Activated CD4-positive, alpha-beta T cell treated with anti-CD3 and anti-CD28 coated beads, Interleukin-2, amount 50 U/mL, for 24 hours (primary cell): Measurements from ENCODE around the gene GFRA4.

Source experiments
- DNase-seq, 2 donors: peaks; one replicate each; pipeline ENCODE4 v3.0.0-alpha.2; 2020; ENCODE audit warnings: low read depth in 1 of 2, low spot score in 1 of 2

GFRA4 gene

DNA sequence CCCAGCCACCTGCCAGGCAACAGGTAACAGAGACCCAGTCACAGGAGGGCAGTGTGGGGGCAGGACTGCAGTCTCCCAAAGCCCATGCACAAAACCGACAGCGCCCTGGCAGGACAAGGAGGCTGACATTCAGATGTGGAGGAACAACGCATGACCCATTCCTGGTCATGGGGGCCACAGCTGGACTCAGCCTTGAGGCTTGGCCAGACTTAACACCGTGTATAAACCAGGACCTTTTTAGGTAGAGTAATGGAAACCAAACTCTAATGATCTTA is 8.1 kb downstream of the GFRA4 start:
- no peak for DNase-seq

DNA sequence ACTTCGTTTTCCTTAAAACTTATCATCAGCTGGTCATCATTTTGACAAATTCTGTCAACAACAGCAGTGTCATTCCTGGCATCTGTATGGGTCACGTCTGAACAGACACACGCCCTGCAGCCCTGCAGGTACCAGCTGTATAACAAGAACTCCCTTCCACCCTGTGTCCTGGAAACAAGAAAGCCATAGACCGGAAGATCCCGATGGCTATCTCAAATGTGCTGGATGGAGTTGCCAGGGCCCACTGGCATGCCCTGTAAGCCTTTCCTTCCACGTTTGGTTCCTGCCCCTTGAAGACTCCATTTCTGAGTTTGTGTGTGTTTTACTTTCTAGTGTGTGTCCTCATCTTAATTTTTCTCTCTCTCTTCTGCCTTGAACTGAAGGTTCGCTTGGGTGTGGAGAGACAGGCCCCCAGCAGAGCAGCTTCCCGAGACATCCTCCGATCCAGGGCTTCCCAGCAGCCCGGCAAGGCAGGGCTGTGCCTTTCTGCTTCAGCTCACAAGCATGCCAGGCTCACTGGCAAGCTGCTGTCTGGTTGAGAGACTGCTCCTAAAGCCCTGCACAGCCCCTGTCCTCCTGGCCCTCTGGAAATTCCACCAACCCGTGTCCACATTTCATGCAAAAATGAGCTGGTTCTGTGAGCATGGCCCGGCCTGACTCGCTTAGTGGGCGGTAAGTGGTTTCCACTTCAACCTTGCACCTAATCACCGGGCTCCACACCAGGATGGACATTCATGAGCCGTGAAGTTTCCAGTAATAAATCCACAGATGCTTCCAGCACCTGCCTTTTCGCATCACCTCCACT is 8.7 kb downstream of the GFRA4 start:
- no peak for DNase-seq

DNA sequence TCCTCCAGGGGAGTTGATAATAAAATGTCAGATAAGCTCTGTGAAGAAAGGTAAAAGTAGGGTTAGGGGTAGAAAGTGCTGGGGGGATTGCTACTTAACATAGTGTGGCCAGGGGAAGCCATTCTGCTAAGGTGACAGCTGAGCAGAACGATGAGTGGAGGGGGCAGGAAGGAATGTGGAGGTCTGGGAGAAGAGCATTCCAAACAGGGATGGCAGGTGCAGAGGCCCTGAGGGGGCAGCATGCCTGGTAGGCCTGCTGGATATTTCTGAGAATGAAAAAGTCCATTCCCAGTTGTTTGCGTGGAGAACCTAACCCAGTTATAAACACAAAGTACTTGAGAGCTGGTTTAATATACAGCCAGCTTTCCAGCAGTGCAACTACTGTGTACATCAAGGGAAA is 9.3 kb downstream of the GFRA4 start:
- DNase-seq: no peak

DNA sequence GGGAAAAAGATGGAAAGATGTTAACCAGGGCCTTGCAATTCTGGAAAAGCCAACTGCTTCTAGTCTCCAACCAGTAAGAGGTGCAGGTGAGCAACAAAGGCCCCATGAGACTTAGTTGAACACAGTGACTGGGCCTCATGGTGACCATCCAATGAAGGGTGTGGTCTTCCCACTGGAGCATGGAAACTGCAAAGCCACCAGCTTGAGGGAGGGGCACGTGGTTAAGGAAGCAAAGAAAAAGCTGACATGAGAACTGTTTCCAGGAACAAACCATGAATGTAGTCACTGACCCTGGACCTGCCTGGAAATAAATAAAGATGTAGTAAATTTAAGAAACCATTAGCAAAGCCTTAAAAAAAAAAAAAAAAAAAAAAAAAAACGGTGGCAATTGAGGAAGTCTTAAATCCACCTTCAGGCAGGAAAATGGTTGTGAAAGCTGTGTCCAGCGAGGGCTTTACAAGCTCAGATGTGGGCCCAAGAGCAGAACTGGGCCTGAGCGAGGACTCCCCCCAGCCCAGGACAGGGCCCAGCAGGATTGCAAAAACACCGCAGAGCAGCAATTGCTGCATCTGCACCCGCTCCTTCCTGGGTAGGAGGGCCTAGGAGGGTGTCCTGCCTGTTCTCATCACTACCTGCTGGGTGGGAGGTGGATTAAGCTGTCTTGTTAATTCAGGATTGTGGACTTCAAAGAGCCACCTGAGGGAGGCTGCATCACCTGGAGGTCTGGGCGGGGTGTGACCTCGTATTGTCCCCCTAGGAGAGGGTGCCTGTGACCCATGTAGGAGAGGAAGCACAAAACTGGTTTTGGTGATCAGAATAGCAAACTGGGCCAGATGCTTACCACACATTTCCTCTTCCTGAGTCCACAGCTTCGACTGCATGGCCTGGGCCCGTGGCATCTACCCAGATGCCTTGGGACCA is 10.3 kb downstream of the GFRA4 start:
- DNase-seq: no peak

DNA sequence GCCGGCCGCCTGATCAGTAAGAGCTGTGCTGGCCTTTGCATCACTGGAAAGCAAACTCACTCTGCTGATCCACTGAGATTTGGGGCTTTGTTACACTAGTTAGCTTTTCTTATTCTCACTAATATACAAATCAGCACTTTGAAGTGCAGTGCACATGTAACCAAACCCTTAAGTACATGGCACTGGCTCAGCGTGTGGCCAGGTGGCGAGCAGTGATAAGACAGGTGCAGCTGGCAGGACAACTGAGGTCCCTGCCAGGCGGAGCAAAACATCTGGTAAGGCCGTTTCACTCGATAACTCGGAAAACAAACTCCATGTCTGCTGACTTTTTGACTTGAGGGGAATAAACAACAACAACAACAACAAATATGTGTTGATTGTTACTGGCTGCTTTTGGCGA is 11.0 kb downstream of the GFRA4 start:
- no peak for DNase-seq

- DNase-seq: no peak
Measured at GRCh38 chr20:3651204-3651962, 11.8 kb downstream of the GFRA4 start.

DNA sequence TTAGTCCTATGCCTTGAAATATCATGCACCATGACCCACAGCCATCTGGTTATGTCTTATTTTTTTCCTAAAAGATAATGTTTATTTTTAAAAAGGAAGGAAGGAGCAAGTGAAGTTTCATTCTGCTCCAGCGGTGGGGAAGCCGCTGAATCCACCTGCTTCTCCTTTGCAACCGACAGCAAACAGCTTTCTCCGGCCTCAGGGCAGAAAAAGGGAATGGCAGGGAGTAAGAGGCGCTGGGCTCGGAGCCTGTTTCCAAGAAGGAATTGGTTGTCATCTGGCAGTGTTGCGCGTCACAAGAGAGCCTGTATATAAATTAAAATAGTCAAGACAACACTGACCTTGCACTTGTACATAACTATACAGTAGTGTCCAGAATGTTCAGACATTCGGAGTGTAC is 14.2 kb downstream of the GFRA4 start:
- DNase-seq: no peak

GRCh38 chr20:3647473-3647872 is 15.7 kb downstream of the GFRA4 start:
- DNase-seq: no peak

GRCh38 chr20:3646651-3647050 is 16.5 kb downstream of the GFRA4 start:
- no peak for DNase-seq

DNA sequence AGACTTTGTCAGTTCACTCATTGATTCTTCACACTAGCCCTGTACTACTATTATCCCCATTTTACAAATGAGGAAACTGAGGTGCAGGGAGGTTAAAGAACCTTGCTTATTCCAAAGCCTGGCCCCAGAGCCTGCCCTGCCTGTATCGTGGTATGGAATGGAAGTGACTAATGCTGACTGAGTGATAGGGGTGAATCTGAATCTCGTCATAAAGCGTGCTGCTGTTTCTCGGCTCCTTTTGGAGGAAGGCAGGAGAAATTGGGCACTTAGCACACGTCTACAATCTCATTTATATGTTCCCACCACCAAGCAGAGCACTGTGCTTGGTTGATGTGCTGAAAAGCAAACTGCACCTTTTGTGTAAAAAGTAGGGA is 17.1 kb downstream of the GFRA4 start:
- DNase-seq: no peak

DNA sequence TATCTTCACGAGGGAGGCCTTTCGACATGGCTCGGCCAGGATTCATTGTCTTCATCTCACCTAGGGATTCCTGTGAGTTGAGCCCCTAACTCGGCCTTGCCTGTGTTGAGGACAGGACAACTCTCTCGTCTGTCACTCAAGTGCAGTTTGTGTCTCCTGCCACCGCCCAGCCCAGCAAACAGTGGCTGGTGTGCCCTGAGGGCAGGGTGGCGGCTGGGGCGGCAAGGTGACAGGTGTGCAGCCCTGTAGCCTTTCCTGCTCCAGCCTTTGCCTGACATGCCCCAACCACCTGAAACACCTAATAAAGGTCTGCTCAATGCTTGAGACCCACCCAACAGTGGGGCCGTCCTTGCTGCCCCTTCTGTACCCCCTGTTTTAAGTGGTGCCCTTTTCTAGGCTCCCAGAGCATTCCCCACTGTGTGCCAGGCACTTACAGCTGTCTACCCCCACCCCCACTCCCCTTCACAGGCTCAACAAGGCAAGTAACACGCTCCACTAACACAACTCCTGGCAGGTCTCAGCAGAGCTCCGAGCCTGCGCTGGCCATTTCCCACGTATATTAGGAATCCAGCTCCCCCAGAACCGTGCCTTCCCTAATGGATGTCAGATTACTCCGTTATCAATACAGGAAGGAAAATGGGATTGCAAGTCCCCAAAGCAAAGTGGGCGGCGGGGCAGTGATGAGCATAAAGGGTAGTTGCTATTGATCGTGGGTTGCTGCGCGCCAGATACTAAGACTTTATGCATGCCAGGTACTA is 17.7 kb downstream of the GFRA4 start:
- no peak for DNase-seq

DNA sequence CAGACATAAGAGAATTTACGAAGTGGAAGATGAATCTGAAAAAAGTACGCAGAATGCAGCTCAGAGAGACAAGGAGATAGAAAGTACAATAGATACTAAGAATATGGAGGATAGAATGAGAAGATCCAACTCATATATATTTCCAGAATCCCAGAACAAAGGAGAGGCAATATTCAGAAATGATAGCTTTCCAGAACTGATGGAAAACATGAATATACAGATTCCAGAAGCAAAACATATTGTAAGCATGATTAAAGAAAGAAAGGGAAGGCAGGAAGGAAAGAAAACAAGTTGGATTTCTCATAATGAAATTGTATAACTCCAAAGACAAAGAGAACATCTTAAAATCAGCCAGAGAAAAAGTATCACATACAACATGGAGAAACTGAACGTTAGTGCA is 22.9 kb downstream of the GFRA4 start:
- DNase-seq: no peak

DNA sequence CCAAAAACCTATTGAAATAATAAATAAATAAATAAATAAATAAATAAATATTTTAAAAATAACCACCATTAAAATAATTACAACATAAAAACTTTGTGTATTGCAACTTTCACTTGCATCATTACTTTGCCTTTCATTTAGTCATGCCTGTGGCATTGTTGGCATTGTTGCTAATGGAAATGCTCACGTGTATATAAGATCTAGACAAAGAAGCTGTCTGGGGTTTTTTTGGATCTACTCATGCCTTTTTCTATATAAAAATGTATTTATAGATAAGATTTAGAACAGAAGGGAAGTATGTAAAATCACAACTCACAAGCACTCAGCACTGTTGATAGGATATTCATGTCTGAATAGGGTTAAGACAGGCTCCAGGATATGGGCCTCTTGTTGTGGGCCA is 27.9 kb downstream of the GFRA4 start:
- DNase-seq: no peak

GRCh38 chr20:3633913-3634478 is 29.2 kb downstream of the GFRA4 start:
- DNase-seq: no peak

- no peak for DNase-seq
Measured at GRCh38 chr20:3632311-3633004, 30.7 kb downstream of the GFRA4 start.

GRCh38 chr20:3631534-3631933 is 31.7 kb downstream of the GFRA4 start:
- no peak for DNase-seq

DNA sequence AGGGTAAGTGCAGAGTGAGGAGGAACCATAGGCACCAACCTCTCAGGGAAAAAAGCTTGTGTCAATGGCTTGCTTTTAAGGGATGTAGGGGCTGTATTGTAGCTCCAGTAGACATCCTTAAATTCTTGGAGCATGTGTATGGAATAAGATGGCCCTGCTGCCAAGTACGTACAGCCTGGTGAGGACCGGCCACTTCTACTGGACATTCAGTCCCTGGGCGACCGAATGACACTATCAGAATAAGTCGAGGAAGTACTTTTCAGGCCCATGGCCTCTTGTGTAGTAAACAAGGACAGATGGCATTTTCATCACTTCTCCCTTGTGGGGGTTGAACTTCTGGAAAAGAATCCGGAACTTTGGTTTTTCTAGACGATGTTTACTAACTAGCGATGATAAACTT is 32.8 kb downstream of the GFRA4 start:
- no peak for DNase-seq

- no peak for DNase-seq
Measured at GRCh38 chr20:3629893-3630292, 33.3 kb downstream of the GFRA4 start.

GRCh38 chr20:3628502-3629314 is 34.5 kb downstream of the GFRA4 start:
- no peak for DNase-seq
